Left hindlimb (tissue), 1 donor: ENCODE data around the gene MAML3.
A peak's percentile ranks its signal among the peaks of the same experiment; 100 is the strongest.

Experiments used
- DNase-seq: peaks from one replicate; pipeline ENCODE4 v3.0.0-alpha.2; 2018

The MAML3 gene

DNA sequence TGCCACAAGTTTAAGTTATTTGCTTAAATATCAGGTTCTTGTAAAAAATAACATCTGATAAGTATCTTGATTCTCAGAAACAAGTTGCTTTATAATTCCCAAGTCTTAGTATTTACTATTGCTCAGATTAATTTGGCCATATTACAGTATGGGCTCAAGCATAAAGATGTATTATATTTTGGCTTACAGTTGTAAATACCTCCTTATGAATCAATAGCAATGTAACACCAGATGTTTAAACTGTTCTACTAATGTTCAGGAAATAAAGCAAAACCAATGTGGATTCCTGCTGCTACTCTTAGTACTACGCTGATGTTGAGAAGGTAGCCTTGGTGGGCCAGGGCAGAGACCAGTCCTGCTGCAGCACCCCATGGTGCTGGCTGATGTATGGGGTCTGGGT is 385.6 kb downstream of the MAML3 start:
- no peak for DNase-seq

GRCh38 chr4:139767585-139767984 is 386.4 kb downstream of the MAML3 start:
- no peak for DNase-seq

DNA sequence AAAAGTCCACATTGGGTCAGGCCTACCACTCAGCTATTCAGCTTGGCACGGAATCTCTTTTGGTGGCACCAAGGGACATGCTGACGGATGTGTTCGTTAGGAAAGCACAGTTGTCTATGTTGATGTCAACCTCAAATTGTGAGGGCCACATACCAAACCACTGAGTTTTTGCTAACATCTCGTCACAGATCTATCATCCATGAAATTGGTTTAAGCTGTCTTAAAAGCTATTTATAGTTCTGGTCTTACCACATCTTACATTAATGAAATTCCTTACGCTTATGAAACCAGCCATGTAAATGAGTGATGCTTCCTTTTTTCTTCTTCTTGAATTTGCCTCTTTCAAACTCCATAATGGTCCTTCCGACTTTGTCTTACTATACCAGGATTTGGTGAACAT is 386.8 kb downstream of the MAML3 start:
- no peak for DNase-seq

DNA sequence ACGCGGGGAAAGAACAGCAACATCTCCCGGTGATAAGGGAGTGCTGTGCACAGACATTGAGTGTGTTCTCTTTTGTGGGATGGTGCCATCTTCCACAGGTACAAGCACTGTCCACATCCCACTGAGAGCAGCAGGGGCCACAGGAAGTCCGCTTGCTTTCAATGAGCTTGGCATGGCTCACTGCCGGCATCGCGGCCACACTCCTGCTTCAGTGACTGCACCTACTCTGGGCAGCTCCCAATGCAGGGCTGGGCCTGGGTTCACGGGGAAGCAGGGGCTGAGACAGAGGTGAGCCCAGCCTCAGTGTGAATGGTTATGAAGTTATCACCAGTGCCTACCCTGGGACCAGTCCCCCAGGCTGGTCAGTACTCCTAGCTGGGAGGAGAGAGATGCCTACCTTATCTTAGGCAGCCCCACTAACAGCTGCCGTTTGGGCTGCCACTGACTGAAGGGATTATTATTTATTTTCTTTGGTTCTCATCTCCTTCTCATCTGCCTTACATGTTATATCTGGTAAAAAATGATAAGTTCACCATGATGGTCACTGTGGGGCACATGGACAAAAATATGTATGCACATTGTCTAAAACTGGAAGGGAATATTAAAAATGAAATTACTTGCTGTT is 389.2 kb downstream of the MAML3 start:
- no peak for DNase-seq

DNA sequence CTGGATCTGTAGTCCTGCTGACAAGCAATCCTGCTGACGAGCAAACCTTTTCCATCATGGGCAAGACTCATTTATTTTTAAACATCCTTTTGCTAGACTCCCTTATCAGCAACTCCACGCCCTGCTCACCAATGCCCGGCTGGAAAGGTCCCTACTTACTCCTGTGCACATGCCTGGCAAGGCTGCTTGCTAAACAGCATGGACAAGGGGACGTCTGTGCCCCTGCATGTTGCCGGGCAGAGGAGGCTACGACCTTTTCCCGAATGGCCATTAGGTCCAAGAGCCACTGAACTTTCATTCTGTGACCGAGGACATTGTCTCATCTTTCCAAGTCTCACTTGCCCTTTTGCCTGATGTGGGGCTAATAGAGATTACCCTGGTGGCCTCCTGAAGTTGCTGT is 389.8 kb downstream of the MAML3 start:
- DNase-seq: no peak

DNA sequence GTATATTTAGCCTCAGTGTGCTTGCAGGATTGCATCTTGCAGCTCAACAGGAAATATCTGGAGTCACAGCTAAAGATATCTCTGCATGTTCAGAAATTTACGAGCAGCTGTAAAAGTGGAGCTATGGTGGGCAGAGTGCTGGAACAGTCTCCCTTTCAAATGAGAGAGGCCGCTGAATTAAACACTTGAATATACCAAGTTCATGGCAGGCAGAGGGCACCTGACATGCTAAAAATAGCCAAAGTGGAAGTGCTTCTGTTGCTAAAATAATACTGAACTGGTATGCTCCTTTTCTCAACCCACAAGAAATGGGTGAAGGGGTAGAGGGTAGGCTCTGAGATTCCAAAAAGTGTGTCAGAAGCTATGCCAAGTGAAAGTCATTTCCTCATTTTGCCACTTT is 390.3 kb downstream of the MAML3 start:
- DNase-seq: no peak

DNA sequence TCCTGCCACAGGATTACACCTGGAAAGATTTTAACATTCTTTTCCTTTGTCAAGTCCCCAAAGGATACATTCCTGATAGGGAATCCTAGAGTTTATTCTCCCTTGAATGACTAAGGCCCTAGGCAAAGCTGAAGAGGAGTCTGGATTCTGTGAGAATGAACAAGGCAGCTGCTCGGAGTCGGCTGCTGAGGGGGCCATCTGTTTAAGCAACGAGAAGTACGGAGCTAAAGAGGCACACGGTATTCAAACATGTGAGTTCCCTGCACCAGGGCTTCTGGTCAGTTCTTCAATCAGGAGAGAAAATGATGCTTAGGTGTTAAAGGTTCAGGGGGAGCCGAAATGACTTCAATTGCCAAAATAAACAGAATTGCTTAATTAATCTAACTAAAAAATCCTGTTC is 390.8 kb downstream of the MAML3 start:
- no peak for DNase-seq

DNA sequence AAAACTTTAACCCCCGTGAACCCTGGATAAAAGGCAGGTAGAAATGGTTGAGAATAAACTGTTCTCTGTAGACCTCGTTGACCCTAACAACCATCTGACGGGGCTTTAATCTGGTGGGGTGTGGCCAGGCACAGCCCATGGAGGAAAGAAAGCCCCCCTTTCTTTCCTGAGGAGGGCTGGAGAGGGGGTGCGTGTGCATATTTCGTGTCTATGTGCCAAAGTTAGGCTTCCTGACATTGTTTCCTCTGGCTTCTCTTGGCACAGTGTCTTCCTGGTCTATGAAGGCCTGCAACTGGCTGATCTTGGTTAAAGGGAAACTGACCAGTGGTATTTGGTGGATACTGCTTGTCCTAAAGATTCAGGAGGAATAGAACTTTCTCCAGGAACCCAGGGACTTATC is 391.3 kb downstream of the MAML3 start:
- DNase-seq: no peak

DNA sequence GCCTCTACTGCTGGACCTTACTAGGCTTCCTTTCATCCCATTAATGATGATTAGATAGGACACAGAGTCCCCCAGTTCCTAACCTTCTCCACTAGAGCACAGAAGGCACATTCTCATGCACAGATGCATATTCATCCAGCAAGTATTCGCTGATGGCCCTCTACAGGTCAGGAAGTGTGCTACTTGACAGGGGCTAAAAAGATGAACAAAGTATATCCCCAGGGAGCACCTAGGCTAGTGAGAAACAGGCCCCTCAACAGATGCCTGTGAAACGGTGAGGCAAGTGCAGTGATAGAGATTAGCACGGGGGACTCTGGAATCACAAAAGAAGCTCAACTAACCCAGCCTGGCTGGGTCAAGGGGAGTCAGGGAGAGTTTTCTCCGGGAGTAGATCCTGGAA is 392.5 kb downstream of the MAML3 start:
- no peak for DNase-seq

DNA sequence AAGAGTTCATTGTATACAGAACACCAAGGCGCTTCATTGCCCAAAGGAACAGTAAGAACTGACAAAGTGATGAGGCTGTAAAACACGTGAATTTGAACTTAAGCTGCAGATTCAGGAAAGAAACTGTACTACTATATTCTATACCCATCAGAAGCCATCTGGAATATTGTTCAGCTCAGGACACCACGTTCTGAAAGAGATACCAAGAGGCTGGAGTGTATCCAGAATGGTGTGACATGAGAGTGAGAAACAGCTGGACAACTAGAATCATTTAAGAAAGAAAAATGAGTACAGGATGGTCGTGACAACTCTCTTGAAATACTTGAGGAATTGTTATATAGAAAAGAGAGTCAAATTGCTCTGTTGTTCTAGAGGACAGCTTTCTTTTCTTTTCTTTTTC is 393.4 kb downstream of the MAML3 start:
- no peak for DNase-seq

GRCh38 chr4:139759097-139759496 is 394.9 kb downstream of the MAML3 start:
- no peak for DNase-seq

DNA sequence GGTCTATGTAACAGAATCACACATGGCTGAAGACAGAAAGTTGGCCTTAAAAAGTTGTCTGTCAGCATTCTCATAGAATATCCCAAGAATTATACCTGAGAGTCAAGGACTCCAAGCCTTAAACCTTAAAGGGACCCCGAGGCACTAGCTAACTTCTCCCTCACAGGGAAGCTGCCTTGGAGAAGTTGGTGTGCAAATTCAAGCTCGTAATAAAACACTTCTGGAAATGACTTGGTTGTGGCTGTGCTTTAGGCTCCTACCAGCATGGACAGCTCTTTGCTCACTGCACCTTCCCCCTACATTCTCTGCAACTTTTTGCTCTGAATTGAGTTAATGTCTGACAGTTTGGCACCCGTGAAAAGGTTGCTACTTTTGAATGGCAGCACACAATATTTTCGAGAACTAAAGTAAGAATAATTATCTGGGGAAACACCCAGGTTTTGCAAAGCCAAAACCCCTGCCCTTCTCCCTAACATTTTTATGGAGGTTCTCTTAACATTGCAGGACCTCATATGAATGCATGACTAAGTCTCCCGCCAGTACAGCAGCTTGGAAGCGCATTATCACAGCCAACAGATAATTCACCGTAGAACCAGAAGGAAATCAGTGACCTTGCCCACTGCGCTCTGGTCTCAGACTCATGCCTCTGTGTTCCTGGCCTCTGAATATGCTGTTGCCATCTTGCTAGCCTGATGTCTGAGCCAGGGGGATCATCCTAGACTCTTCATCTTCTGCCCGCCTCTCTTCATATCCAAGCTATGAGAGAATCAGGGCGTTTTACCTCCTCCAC is 397.4 kb downstream of the MAML3 start:
- DNase-seq: no peak

DNA sequence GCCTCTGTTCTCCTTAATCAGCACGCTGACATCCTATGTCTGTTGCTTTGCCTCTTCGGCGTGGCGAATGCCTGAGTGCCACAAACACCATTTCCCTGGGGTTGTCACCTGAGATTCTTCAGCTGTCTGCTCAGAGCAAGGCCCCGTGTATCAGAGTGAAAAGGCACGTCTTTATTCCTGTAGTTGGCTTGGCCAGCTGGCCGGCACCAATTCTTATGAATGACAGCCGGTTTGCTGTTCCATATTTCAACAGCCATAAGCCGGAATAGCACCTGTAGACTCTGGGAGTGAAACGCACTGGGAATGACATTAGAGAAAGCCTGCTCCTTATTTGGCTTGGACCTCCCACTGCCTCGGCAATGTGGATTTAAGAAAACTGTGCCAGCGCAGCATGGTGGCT is 399.0 kb downstream of the MAML3 start:
- no peak for DNase-seq

- no peak for DNase-seq
These were observed 400.3 kb downstream of the MAML3 start for GRCh38 chr4:139753686-139754085.

DNA sequence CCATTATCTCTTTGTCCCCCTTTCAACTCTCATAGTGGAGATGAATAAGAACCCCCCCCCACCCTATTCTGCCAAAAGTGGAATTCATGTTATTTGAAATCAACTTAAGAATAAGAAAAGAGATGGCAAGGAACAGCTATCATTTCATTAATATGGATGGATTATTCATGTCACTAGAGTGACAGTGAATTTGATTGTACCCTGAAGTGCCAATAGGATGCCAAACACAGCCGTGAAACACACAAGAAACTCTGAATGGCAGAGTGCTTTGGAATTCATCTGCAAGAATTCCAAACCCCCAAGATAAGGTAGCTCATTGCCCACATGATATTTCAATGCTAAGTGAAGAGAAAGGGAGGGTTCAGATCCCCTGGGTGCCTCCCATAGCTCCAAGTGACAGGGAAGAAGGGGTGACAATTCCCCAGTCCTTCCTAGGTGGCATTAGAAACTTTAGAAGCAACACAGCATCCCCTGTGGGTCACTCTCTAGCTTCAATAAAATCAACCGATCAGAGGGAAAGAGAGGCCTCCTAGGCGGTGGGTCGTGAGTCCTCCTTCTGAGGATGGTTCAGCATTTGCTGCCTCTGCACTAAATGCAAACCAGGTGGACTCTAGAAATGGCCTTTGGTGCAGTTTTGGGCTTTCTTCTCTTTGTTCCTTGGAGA is 404.0 kb downstream of the MAML3 start:
- no peak for DNase-seq

- DNase-seq: peak; percentile 64
These were observed 404.6 kb downstream of the MAML3 start for GRCh38 chr4:139749338-139749737.

- no peak for DNase-seq
These were observed 407.4 kb downstream of the MAML3 start for GRCh38 chr4:139746431-139747171.

DNA sequence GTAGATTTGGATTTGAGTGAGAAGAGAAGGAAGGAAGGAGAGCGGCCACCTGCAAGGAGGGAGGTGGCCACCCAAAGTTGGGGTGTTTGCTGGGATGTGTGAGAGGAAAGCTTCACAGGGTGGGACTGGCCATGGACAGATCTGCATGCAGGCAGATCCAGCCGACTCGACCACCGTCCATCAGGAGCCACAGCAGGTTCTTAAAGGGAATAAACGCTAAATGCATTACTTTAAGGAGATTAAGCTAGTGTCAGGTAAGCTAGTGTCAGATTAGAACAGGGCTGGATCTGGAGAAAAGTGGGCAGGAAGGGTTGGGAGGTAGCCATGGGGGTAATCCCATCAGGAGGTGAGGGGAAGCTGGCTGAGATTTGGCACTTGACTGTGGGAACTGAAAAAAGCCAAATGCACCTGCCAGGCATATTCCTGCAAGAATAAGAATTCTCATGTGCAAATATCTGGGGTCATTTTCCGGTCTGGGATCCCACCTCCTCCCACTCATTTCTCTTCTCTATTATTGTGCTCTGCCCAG is 408.8 kb downstream of the MAML3 start:
- DNase-seq: no peak

DNA sequence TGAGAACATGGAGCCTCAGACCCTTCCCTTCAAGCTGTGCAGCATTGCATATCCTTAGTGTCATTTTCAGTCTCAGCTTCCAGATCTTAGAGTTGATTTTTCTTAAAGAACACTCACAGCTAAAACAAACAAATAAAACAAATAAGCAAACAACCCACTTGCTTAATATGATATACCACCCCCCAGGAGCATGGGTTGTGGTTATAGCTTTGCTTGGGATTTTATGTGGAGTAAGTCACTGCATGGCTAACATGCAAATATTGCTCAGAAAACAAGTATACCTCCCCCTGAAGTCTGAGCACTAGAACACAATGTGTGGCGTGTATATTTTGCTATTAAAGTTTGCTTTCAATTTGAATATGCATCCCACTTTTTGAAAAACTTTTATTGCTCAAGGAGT is 409.8 kb downstream of the MAML3 start:
- no peak for DNase-seq

DNA sequence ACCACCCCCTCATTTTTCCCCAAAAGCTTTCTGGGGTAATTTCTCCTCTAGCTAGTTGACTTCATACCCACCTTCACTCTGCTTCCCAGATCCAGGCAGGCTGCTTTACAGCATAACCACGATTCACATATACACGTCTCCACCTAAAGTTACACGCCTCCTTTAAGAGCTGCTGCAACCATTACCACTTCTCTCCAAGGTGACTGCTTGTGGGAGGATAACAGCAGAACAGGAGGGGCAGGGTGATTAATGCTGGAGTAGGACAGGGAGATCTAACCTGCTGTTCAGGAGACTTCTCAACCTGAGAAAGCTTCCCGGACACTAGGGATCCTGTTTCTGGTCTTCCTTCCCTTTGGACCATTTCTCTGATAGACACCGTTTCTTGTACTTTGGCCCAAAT is 411.0 kb downstream of the MAML3 start:
- no peak for DNase-seq

GRCh38 chr4:139740531-139741041 is 413.4 kb downstream of the MAML3 start:
- peak; percentile 73 for DNase-seq

GRCh38 chr4:139740121-139740520 is 413.9 kb downstream of the MAML3 start:
- no peak for DNase-seq
